ENCODE measurements around the gene NPFF. TPM values are rescaled to one million over a fixed set of nuclear protein-coding genes. Genes with fewer than 3 reads are reported as not detected.

Gene NPFF
- total and polyA plus RNA-seq, 8 donors: 0.99 TPM; not detected in 7

DNA sequence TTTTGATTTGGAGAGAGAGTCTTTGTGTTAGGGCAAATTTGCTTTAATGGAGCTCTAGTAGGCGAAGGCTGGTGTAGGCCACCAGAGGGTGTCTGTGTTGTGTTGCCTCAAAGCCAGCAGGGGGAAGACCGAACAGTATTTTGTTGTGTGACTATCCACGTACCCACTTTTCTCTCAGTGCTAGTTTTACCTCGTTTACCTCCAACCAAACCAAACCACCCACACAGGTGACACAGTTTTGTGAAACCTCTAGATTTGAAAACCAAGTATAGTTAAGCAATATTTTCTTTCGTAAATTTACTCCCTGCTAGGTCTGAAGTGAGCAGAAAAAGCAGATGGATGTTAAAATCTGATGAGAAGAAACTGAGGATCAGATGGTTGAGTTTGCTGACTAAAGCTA, 36.3 kb upstream of the NPFF start:
- TF ChIP-seq CTCF (IDR thresholded peaks at IDR 0.05): peak in 3 of 4 donors; percentile 38 to 61 (median 54)
- ATAC-seq: peak; percentile 51 to 93 (median 89)
- 28 to 29% methylated on average over 5 of the region's 5 CpGs for WGBS, 2 donors
- peaks cover 0 to 20% (median 0%) of the 10 kb centered on the region in 3 donors for H3K36me3 ChIP-seq
- H3K4me1 ChIP-seq: peaks cover 8 to 12% (median 11%) of the 10 kb centered on the region in 3 donors
- peak in 3 of 6 donors; percentile 29 to 49 (median 31) for DNase-seq
- H3K27ac ChIP-seq: peak overlapping the region in 2 of 4 donors; percentile 34 to 66
- H3K9me3 ChIP-seq: no peaks in the 10 kb centered on the region
- intact Hi-C loops (cut with DNase I): loop anchor here in 1 of 3 donors (5.0 kb wide), 1 partner anchor 134 kb away; the partner anchor contains the start of gene ATP5MC2
- no peak overlapping the region for H3K4me3 ChIP-seq
- no peaks in the 10 kb centered on the region for H3K27me3 ChIP-seq
- FAIRE-seq: no peak

- no peak for ATAC-seq
- H3K27ac ChIP-seq: peak overlapping the region in 2 of 4 donors; percentile 81 to 88
- H3K4me1 ChIP-seq: peaks cover 13 to 24% (median 19%) of the 10 kb centered on the region in 3 donors
- H3K36me3 ChIP-seq: peaks cover 0 to 45% (median 18%) of the 10 kb centered on the region in 3 donors
- intact Hi-C loops (cut with DNase I): no loop called here
- H3K4me3 ChIP-seq: no peak overlapping the region
- H3K27me3 ChIP-seq: no peaks in the 10 kb centered on the region
- no peak for DNase-seq
- 95 to 96% methylated on average over 3 of the region's 3 CpGs for WGBS, 2 donors
- no peaks in the 10 kb centered on the region for H3K9me3 ChIP-seq
- no peak for FAIRE-seq
- no peak for TF ChIP-seq CTCF (IDR thresholded peaks at IDR 0.05)
These were observed 32.2 kb upstream of the NPFF start for GRCh38 chr12:53539526-53539925.

DNA sequence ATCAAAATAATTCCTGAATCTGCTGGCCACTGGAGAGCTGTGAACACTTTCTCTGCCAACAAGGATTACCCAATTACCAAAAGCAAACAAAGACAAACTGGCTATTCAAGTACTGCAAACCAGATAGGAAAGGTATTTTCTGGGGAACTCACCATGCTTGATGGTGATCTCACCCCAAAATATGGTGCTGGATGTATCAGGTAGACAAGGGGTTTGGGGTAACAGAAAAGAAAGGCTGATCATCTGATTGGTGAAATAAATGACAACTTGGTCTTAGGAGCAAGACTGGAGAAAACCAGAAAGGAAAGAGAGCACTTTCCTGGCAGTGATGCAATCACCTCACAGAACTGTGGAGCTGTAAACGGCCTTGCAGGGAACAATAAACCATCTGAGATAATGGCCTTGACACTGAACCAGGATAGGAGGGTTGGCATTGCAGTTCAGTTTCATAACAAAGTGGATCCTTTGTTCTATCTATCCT, 31.0 kb upstream of the NPFF start:
- Histone ChIP-seq H3K36me3 (peaks cover 0 to 58% (median 20%) of the 10 kb centered on the region in 3 donors), H3K9me3 (no peaks in the 10 kb centered on the region), H3K4me1 (peaks cover 13 to 24% (median 19%) of the 10 kb centered on the region in 3 donors), H3K4me3 (no peak overlapping the region), H3K27me3 (no peaks in the 10 kb centered on the region), H3K27ac (peak overlapping the region; percentile 10 to 88 (median 62))
- TF ChIP-seq CTCF (IDR thresholded peaks at IDR 0.05): no peak
- intact Hi-C loops (cut with DNase I): no loop called here
- 5 to 6% methylated on average over 1 of the region's 1 CpG for WGBS, 2 donors
- ATAC-seq (peak; percentile 88 to 93 (median 92)), DNase-seq (peak in 3 of 6 donors; percentile 19 to 53 (median 40)), FAIRE-seq (peak; percentile 5)

GRCh38 chr12:53536962-53537361, 29.7 kb upstream of the NPFF start:
- intact Hi-C loops (cut with DNase I): no loop called here
- Histone ChIP-seq H3K4me1 (peaks cover 13 to 26% (median 19%) of the 10 kb centered on the region in 3 donors), H3K36me3 (peaks cover 3 to 60% (median 29%) of the 10 kb centered on the region in 3 donors), H3K27me3 (no peaks in the 10 kb centered on the region), H3K9me3 (no peaks in the 10 kb centered on the region), H3K4me3 (no peak overlapping the region), H3K27ac (peak overlapping the region in 1 of 4 donors; percentile 81)
- DNase-seq (no peak), ATAC-seq (no peak), FAIRE-seq (no peak)
- TF ChIP-seq CTCF (IDR thresholded peaks at IDR 0.05): no peak
- 86 to 96% methylated on average over 3 of the region's 3 CpGs for WGBS, 2 donors

DNA sequence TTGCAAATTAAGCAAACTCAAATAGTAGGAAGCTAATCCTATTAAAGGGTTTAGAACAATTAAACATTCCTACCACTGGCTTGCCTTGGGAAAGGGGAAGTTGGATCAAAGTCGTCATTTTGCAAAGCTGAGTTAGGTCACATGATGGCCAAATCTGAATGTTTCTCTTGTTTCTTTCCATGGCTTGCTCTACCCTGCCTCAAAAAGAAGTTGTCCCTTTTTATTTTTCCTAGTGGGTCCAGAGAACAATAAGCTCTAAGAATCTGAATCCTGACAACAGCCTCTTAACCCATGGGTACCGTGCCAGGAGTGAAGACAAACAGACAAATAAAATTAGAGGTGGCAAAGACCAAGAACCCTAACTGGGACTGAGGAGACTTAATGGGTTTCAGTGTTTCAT, 26.2 kb upstream of the NPFF start:
- Histone ChIP-seq H3K36me3 (peaks cover 3 to 80% (median 31%) of the 10 kb centered on the region in 3 donors), H3K27ac (no peak overlapping the region), H3K27me3 (no peaks in the 10 kb centered on the region), H3K4me3 (no peak overlapping the region), H3K9me3 (no peaks in the 10 kb centered on the region), H3K4me1 (peaks cover 5 to 13% (median 8%) of the 10 kb centered on the region in 3 donors)
- intact Hi-C loops (cut with DNase I): no loop called here
- 77 to 78% methylated on average over 2 of the region's 2 CpGs for WGBS, 2 donors
- no peak for TF ChIP-seq CTCF (IDR thresholded peaks at IDR 0.05)
- DNase-seq (no peak), FAIRE-seq (no peak), ATAC-seq (no peak)
